ENCODE measurements around the gene MARCHF4. TPM values are rescaled to one million over a fixed set of nuclear protein-coding genes. Genes with fewer than 3 reads are reported as not detected.

Gene MARCHF4, protein sequence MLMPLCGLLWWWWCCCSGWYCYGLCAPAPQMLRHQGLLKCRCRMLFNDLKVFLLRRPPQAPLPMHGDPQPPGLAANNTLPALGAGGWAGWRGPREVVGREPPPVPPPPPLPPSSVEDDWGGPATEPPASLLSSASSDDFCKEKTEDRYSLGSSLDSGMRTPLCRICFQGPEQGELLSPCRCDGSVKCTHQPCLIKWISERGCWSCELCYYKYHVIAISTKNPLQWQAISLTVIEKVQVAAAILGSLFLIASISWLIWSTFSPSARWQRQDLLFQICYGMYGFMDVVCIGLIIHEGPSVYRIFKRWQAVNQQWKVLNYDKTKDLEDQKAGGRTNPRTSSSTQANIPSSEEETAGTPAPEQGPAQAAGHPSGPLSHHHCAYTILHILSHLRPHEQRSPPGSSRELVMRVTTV
- total RNA-seq, result under 0.01 and 0.32 TPM in 2 replicates

DNA sequence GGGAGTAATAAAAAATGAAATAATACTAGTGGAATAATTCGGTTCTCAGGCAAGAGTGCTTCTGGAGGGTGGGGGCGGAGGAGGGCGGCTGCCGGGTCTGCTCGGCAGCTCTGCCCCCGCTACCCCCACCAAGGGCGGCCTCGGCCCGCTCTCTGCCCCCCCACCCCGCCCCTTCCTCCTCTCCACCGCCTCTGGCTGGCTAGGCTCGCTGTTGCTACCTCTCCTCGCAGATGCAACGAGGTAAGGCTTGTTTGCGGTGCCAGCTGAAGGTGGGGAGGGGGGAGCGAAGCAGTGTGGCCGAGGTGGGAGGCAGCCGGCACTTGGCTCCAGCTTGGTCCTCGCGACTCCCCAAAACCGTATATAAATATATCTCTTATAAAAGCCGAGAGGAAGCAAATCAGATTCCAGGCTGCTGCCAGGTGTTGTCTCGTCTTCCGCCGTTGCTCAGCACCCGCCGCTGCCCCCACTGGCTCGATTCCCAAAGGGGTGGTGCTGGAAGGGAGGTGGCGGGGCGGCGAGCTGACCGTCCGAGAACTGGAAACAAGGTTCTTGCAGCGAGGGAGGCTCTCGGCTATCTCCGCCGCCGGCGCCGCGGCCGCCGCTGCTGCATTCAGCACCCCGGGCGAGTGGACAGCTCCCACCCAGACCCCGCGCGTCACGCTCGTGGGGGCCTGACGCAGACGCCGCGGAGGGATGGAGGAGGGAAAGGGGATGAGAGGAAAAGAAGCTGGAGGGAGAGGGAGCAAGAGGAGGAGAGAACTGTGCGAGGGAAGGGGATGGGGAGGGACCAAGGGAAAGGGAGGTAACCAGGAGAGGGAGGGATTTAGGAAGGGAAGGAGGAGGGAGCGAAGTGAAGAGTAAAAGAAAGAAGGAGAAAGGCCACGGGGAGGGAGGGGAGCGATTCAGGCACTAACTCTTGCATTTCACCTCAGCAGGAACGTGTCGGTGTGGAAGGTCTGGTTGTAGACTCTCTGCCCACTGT, at the start of gene MARCHF4:
TSS of gene MARCHF4 (minus strand) at position 763 of the 982 bp plus-strand sequence. CDS start 2,223 bp downstream, outside the sequence.

DNA sequence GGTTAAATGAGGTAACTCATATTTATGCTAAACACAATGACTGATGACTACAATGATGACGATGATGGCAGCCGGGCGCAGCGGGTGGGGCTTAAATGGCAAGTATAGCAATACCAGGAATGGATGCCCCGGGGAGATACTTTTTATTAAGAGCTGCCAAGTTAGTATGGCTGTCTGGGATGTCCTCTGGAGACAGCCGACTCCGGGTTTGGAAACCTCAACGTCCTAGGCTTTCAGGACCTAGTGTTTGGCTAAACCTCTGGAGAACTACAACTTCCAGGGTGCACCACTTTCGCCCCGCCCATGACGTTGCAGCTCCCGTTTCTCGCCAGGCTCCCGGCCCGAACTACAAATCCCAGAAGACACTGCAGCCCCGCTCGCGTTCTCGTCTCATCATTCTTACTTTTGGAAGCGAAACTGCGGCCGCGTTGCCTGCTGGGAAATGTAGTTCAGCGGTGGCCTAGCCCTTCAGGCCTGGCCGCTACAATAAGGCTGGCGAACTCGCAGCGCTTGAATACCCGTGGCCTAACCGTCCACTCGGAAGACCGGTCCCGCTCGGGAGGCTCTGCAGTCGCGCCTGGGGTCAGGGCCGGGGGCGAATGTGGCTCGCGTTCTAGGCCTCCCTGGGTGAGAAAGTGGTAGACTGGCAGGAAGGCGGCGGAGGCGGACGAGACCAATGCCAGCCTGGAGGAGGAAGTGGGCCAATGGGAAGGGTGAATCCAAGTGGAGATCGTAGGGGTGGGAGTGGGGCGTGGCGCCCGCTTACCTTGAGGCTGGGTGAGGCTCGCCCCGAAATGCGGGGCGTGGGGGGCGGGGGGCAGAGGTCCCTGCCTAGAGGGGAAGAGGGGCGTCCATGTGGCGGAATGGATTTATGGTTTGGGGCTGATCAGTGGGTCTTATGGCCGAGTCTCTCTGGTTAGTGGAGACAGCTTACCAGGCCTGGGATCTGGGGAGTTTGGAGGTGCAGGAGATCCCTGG, 40.0 kb upstream of the MARCHF4 start, which contains the start of gene SMARCAL1:
TSS of gene SMARCAL1 (plus strand) at position 463 of the 978 bp plus-strand sequence. CDS start 2,221 bp downstream, outside the sequence.

Other genes with a start within 250 kb of the MARCHF4 start
- gene SMARCAL1, start 40.0 kb upstream of the MARCHF4 start, total RNA-seq, result 15.3 and 16.2 TPM in 2 replicates
- 3,954 and 5,094 TPM in 2 replicates for gene RPL37A, start 126.4 kb upstream of the MARCHF4 start, total RNA-seq

Measured in bronchial smooth muscle cell (primary cell).